Adrenal gland (tissue), 5 donors: ENCODE data around the gene ERBIN.

Source experiments
- CTCF ChIP-seq, 6 experiments: fragments of 450-650 bp in 4 of 6; fragments of 200-600 bp in 2 of 6; sonication (generic) in 1 of 6; IDR thresholded peaks; 1 replicate in 5 of 6; 2 replicates in 1 of 6; pipeline versions ENCODE4 v1.5.1 to v1.8.0; 2016 to 2021; ENCODE audit warnings: antibody characterized with exemption in 6 of 6, mild to moderate bottlenecking in 2 of 6, moderate library complexity in 1 of 6
- POLR2A ChIP-seq, 2 donors: fragments of 450-650 bp; IDR thresholded peaks; one replicate each; pipeline ENCODE4 v1.6.1; 2017; ENCODE audit warnings: antibody characterized with exemption in 2 of 2, mild to moderate bottlenecking in 2 of 2, moderate library complexity in 1 of 2
- donor health status: DM: no; HTN: no; CAD: no.

GRCh38 chr5:65927503-65928321 is 1.3 kb downstream of the ERBIN start:
- peak in 1 of 2 donors; percentile 36 for TF ChIP-seq POLR2A (IDR thresholded peaks at IDR 0.05)
- TF ChIP-seq CTCF (IDR thresholded peaks at IDR 0.05) = no peak
